ENCODE data around the gene FGF12.
A peak's percentile ranks its signal among the peaks of the same experiment; 100 is the strongest.

The FGF12 gene

DNA sequence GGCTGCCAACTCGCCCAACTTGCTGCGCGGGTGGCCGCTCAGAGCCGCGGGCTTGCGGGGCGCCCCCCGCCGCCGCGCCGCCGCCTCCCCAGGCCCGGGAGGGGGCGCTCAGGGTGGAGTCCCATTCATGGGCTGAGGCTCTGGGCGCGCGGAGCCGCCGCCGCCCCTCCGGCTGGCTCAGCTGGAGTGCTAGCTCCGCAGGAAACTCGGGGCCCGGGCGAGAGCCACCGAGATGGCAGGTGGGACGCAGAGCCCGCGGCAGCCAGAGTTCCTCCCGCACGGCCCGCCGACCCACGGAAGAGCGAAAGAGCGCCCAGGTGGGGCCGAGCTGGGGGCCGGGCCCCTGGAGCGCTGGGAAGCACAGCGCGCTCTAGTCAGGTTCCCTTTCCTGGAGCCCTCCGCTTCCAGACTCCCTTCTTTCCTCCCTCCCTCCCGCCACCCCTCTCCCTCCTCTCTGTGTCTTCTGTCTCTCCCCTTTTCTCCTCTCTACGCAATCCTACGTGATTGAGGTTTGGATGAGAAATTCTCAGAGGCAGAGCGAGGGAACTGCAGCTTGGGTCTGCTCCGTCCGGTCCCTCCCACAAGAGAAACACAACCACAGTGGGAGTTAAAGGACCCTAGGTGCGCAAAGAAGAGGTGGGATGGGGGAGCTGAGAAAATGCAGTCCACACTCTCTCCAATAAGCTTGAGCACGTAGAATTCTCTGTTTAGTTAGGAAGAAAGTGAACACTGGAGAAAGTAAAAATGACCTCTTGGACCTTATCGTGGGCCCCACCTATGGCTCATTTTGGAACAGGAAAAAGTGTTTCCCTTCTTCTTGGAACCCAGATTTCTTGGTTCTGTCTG lies 317.3 kb downstream of the FGF12 start:
- no peak for DNase-seq (ENCODE audit: low spot score)

DNA sequence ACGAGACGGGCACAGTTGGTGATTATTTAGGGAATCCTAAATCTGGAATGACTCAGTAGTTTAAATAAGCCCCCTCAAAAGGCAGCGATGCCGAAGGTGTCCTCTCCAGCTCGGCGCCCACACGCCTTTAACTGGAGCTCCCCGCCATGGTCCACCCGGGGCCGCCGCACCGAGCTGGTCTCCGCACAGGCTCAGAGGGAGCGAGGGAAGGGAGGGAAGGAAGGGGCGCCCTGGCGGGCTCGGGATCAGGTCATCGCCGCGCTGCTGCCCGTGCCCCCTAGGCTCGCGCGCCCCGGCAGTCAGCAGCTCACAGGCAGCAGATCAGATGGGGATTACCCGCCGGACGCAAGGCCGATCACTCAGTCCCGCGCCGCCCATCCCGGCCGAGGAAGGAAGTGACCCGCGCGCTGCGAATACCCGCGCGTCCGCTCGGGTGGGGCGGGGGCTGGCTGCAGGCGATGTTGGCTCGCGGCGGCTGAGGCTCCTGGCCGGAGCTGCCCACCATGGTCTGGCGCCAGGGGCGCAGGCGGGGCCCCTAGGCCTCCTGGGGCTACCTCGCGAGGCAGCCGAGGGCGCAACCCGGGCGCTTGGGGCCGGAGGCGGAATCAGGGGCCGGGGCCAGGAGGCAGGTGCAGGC lies 318.0 kb downstream of the FGF12 start:
- peak; percentile 83 for DNase-seq (ENCODE audit: low spot score)

DNA sequence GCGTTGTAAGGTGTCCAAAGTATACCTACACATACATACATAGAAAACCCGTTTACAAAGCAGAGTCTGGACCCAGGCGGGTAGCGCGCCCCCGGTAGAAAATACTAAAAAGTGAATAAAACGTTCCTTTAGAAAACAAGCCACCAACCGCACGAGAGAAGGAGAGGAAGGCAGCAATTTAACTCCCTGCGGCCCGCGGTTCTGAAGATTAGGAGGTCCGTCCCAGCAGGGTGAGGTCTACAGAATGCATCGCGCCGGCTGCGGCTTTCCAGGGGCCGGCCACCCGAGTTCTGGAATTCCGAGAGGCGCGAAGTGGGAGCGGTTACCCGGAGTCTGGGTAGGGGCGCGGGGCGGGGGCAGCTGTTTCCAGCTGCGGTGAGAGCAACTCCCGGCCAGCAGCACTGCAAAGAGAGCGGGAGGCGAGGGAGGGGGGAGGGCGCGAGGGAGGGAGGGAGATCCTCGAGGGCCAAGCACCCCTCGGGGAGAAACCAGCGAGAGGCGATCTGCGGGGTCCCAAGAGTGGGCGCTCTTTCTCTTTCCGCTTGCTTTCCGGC lies 318.6 kb downstream of the FGF12 start:
- DNase-seq (ENCODE audit: low spot score), result peak; percentile 80

DNA sequence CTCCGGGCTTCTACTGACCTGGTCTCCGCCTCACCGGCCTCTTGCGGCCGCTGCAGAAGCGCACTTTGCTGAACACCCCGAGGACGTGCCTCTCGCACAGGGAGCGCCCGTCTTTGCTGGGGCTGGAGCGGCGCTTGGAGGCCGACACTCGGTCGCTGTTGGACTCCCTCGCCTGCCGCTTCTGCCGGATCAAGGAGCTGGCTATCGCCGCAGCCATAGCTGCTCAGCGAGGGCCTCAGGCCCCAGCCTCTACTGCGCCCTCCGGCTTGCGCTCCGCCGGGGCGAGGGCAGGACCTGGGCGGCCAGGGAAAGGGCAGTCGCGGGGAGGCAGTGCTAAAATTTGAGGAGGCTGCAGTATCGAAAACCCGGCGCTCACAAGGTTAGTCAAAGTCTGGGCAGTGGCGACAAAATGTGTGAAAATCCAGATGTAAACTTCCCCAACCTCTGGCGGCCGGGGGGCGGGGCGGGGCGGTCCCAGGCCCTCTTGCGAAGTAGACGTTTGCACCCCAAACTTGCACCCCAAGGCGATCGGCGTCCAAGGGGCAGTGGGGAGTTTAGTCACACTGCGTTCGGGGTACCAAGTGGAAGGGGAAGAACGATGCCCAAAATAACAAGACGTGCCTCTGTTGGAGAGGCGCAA lies 319.2 kb downstream of the FGF12 start:
- DNase-seq (ENCODE audit: low spot score), result peak; percentile 26

DNA sequence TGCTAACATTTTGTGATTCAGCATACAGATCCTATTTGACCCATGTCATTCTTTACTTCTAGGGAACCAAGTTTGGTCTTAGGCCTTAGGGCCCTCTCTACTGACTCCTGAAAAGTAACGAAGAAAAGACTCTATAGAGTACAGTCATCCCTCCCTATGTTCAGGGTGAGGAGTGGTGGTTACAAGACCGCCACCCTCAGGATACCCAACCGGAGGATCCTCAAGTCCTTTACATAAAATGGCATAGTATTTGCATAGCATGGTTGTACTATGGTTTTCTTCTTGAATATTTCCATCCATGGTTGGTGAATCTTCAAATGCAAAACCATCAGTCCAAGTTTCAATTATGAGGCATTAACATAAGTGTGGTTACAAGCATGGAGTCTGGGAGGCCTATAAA lies 327.6 kb downstream of the FGF12 start:
- DNase-seq (ENCODE audit: low spot score), result no peak

DNA sequence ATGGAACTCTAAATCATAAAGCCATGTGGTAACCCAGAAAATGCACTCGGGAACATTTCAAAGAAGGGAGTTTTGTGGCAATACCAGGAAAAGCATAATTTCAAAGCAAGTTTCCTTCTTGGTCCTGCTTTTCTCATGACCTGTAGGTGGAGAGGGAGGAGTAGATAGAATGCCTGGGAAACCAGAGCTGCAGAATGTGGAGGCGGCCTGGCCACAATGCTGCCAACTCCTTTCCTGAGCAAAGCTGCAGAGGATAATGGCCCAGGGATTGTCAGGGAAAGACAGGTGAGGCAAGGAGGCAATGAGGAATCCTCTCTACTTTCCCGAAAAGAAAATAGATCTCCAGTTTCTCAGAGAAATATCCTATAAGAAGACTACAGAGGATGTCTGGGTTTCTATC lies 330.3 kb downstream of the FGF12 start:
- no peak for DNase-seq (ENCODE audit: low spot score)

DNA sequence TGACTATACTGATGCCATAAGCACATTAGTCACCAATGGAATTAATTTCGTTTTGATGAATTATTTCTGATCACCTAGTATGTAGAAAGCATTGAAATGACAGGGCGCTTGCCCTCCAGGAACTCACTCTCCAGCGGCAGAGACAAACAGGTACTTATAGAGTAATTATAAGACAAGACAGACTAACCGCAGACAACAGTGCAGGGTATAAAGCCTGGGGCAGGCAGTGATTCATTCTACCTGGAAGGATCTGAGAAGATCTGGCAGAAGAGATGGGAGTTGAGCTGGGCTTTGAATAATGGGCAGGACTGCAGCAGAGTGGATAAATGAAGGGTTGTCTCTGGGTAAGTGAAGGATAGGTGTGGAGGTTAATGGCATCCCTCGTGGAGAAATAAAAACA lies 331.8 kb downstream of the FGF12 start:
- no peak for DNase-seq (ENCODE audit: low spot score)

DNA sequence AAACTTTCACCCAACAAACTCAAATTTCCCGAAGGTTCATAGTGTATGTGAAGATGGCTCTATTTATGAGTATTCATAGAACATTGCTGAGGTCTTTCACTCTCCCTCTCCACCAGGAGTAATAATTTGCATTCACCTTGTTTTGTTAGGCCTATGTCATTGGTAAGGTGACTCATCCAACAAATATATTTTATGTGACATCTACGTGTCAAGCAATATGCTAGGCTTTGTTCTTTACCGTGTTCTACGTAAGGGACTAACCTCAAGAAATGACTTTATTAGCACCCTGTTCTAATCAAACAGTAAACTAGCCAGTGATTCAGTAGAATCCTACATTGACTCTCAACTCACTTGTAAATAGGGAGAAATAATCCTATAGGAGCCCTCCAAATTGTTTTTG lies 334.4 kb downstream of the FGF12 start:
- no peak for DNase-seq (ENCODE audit: low spot score)

DNA sequence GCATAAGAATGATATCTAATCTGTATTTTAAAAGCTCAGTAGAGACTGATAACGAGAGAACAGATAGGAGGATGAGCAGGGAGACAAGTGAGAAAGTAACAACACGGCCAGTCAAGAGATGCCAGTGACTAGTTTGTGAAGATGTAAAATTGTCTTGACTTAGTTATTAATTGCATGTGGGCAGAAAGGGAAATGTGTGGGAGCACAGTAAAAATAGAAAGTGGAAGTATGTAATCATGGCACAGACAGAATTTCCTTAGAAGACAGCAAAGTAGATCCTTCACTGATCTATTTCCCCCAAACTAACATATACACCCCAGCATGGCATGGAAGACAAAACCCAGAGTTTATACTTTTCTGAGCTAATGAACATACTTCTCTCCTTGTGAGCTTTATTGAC lies 344.5 kb downstream of the FGF12 start:
- no peak for DNase-seq (ENCODE audit: low spot score)

DNA sequence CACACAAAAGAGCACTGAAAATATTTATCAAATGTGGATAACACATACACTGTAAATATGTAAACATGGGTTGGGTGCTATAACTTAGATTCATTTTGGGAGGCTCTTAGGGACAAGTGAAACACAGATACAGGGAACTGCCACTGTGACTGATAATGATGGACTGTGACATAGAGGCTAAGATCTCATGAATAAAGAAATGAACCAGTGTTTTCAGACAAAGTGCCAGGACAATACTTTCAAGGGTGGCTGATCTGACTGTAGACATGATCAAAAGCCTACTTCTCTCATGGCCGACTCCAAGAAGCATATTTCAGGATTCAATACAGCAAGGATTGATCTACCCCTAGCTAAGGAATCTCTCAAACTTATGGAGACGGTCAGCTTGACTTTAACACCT lies 353.8 kb downstream of the FGF12 start:
- no peak for DNase-seq (ENCODE audit: low spot score)

DNA sequence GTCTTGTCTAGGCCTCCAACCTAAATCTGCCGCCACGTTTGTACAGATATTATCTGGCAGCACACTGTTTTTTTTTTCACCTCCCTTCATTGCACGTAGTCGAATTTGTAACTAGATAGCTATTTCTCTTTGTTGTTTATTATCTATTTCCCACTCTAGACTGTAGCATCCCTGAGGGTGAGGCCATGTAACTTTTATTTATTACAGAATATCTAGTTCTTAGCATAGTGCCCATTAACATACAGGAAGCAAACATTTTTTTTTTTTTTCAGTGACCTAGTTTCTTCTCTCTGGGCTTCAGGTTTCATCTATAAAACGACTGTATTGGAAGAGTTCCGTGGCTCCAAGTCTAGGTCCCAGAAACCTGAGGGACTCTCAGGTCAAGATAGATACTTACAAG lies 354.3 kb downstream of the FGF12 start:
- DNase-seq (ENCODE audit: low spot score), result no peak

DNA sequence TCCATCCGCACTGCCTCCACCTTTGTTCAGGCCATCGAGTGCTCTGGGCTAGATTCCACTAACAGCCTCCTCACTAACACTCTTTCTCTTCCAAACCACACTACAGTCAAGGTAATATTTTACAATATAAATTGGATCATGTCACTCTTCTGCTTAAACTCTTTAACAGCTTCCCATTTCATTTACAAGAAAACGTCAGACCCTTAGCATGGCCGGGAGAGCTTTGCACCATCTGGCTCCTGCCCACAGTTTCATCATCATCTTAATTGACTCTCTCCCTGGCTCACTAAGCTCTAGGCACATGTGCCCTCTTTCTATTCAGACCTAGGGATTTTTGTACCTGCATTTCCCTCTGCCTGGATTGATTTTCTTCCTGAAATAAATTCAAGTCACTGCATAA lies 354.7 kb downstream of the FGF12 start:
- peak; percentile 70 for DNase-seq (ENCODE audit: low spot score)

DNA sequence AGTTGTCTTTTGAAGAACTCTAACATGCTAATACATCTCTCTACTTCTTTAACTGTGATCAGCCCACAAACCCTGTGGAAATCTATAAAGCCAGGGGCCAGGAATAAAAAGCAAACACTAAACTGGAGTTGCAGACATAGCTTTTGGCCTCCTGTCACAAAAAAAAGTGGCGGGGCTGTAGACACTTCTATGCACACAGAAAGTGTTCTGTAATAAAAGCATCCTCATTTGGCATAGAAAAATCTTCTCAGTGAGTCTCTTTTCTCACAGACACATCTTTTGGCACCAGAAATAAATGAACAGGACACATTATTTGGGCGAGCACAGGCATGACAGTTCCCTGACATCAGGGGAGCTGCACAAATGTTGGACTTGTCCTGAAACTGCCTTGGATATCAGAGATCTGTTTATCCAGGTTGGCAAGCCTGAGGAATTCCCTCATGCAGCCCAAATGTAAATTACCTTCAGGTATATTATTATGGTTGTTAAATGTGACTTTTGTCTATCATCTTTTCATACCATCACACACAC lies 355.4 kb downstream of the FGF12 start:
- no peak for DNase-seq (ENCODE audit: low spot score)

DNA sequence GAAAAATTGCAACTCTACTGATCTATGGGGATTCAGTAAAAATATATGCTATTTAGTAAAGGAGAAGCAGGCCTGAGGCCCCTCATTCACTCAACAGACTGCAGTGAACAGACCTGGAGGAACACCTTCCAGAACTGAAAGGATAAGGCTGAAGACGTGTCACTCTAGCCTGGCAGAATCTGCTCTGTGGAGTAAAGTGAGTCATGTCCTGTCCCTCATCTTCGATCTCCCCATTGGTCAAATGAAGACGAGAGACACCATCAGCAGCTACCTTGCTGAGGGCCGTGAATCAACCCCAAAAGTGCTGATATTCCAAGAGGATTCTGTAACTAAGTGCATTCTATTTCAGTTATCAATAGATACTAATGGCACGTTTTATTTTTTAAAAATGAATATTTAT lies 359.7 kb downstream of the FGF12 start:
- no peak for DNase-seq (ENCODE audit: low spot score)

DNA sequence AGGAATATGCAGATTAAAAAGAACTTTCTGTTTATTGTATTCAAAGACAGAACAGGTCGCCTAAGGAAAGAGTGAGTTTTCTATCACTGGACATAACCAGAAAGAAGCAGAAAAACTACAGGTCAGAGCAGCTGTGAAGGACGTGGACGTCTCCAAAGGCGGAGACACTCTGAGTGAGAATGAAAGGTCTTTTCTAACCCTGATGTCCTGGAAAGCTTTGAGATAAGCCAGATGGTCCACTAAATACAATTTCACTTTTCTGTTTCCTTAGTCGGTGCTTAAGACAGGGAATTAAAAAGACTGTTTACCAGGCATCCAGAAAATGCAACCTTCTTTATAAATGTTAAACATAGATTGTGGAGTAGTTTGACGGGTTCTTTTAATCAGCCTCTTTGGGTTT lies 360.4 kb downstream of the FGF12 start:
- no peak for DNase-seq (ENCODE audit: low spot score)

DNA sequence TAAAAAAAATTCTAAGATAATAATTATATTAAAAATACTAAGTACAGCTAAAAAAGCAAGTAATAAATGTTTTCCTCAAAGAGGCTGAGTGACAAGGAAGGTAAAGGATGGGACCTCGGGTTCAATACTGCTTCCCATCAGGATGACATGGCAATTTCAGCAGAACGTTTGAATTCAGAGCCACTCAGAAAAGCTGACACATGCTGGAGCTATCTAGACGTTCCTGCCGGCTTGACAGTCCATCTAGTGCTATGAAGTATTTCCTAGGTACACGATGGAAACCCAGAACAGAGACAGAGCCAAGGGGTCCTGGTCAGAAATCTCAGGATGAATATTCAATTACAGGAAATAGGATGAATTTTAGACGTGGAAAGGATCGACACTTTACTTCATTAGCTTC lies 361.8 kb downstream of the FGF12 start:
- DNase-seq (ENCODE audit: low spot score), result no peak

DNA sequence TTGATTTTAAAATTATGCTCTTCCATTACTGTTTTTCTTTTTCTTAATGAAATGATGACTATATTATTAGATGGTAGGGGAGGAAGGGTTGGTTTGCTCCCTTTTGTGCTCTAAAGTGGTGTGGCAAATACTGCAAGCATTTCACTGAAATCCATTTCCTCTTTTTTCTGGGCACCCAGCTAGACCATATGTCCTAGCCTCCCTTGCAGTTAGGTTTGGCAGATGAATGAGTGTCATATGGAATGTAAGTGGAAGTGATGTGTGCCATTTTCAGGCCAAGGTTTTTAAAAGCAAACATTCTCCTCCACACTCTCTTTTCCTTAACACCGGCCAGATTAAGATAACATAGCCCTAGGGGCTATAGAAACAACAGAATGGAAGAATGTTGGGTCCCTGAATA lies 363.0 kb downstream of the FGF12 start:
- no peak for DNase-seq (ENCODE audit: low spot score)

DNA sequence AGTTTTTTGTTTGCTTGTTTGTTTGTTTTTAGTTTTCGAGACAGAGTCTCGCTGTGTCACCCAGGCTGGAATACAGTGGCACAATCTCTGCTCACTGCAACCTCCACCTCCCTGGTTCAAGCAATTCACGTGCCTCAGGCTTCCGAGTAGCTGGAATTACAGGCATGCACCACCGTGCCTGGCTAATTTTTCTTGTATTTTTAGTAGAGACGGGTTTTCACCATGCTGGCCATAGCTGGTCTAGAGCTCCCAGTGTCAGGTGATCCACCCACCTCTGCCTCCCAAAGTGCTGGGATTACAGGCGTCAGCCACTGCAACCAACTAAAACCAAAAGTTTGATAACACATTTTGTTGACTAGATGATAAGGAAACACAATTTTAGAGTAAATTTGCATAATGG lies 372.7 kb downstream of the FGF12 start:
- DNase-seq (ENCODE audit: low spot score), result no peak

DNA sequence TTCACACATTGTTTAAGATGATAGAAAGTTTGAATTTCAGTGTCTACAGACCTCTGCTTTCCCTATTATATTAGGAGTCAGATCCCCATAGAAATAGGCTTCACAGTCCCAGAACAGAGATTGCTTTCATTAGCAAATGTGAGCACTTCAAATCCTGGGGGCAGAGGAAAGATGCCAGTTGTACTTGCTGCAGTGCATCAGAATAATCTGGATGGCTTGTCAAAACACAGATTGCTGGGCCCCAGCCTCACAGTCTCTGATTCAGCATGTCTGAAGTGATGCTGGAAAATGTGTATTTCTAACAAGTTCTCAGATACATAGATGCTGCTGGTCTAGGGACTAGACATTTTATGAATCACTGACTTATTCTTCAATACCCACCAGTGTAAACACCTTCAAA lies 375.2 kb downstream of the FGF12 start:
- DNase-seq (ENCODE audit: low spot score), result no peak

DNA sequence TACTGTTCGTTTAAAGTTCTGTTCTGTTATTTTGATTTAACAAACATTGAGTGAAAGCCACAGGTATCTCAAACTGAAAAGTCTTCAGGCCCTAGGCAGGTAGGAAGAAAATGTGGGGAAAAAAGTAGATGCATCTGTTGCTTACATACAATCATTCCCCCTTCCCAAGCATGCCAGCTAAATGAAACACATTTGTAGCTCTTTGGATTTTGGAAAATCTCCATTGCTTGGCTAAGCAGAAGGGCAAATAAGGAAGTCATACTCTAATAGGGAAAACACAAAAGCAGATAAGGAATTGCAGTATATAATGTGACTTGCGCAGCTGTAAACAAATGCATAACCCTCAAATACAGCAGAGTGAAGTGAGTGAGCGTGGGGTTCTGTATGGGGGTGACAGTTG lies 375.9 kb downstream of the FGF12 start:
- no peak for DNase-seq (ENCODE audit: low spot score)

DNA sequence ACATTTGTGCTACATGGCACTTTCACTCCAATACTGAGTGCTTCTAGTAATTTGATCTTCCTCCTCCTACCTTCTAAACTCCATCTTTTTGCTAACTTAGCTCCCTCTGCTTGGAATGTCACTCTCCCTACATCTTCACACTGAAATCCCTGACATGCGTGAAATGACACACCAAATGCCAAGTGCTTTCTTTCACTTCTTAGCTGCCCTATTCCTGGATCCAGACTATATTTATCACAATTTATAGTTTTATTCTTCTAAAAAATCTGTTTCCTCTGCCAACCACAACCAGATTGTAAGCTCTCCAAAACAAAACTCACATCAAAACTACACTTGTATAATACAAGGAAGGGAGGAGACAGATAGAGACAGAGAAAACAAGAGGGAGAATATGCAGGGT lies 387.3 kb downstream of the FGF12 start:
- no peak for DNase-seq (ENCODE audit: low spot score)

DNA sequence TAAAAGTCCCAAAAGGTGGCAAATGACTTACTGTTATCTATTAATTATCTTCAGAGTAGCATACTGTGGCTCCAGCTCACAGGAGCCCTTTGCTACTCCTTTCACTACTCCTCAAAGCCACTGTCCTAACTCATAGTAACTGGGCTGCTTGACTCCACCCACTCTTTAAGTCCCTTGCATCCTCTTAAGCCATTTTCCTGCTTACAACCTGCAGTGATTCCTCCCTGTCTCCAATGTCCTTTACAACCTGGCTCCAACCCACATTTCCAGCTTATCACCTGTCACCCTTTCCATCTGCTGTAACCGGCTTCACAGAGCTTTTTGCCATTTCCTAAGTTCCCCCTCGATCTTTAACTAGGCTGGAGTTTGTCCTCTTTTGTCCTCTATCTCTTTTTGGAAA lies 388.1 kb downstream of the FGF12 start:
- no peak for DNase-seq (ENCODE audit: low spot score)

DNA sequence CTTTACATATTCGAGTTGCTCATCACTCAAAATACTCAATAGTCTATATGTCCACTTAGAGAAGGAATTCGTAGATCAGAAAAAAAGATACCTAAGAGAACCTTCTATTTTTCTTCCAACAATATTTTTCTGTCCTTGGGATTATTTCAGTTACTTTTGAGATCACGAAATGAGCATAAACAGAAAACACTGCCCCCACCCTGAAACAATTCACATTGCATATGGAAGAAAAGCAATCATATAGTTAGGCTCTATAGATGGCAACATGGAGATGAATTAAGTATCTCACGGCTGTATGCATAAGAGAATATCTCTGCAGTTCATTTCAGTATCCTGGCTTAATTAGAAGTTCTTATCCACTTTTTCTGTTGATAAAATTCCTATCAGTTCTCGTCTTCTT lies 391.1 kb downstream of the FGF12 start:
- DNase-seq (ENCODE audit: low spot score), result no peak
